HG03439 (cell line): Measurements from ENCODE around the gene XRN2.

Source experiments
- ATAC-seq: cut with Tn5 transposase; IDR thresholded peaks from one replicate; pipeline ENCODE4 v1.9.1; 2021; ENCODE audit warnings: mild to moderate bottlenecking, moderate library complexity; ENCODE audit not compliant: unreplicated experiment

The XRN2 gene

DNA sequence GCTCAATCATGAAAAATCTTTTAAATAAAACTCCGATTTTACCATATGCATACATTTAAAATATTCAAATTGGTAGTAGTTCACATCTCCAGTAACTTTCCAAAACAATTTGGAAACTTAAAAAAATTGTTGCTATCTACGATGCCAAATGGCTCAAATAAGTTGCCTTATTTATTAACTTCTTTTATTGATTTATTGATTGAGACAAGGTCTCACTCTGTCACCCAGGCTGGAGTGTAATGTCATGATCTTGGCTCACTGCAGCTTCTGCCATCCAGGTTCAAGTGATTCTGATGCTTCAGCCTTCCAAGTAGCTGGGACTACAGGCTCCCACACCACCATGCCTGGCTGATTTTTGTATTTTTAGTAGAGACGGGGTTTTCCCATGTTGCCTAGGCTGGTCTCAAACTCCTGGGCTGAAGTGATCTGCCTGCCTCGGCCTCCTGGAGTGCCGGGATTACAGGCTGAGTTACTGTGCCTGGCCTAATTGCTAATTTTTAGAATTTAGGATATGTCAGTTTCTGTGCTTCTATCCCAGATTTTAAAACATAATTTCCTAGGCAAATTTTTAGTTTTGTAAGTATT lies 81.3 kb downstream of the XRN2 start:
- ATAC-seq: no peak

DNA sequence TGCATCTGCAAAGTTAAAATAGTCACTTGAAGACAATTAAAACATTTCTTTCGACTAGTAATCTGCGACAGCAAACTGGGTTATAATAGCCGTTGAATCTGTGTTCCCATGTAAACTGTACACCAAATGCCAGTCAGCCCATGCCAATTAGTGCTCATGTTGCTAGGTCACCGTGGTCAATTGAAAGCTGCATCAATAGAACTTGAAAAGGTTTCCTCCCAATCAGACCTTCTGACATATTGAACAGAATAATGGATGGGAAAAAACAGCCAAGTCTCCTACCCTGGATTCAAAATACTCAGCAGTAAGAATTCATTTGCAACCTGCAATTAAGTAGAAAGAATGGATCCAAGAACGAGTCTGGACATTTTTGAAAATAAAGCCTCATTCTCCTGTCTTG lies 83.0 kb downstream of the XRN2 start:
- no peak for ATAC-seq

DNA sequence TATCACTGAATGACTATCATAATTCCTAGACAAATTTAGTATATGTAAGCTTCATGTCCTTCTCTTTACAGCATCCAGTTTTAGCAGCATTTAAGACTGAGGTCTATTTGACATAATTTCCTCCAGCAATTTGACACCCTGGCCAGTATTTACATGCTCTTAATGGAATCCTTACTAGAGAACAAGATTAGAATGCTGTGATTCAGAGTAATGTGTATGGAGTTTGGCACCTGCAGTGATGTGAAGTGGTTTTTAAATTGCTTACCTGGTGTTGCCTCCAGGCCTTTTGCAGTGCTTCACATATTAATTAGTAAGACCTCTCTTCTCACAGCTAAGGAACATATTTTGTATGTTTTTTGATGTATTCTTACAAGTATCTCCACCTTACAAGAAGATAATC lies 84.4 kb downstream of the XRN2 start:
- ATAC-seq: no peak

DNA sequence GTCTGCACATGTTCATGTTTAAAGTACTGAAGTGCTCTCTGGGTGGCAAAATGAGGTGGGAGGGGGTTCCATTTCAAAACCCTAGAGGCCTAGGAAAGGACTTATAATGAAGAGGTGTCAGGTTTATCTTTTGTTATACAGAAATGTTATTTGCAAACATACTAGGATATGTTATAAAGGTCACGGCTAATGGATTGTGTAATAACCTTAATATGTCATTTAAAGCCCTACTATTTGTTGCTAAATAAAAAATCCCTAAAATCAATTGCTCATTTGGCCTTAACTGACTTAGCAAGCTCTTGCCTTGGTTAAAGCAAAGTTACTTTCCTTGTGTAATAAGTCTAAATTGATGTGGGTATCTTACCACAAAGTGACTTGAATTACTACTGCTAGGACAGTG lies 85.4 kb downstream of the XRN2 start:
- ATAC-seq: no peak

DNA sequence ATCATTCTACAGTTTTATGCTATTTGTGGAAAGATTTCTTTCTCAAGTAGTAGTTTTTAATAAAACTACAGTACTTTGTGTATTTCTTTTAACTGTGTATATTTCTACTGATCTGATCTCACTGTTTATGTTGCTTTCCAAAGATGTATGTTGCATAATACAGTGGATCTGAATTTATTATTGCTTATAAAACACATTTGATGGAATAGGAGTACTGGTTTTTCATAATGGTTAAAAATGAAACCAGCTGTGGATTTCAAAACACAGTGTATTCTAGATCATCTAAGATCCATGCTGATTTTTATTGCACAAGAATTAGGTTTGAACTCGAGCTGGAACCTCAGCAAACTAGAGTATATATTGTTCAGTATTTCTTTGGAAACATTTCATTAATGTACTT lies 86.2 kb downstream of the XRN2 start:
- ATAC-seq: no peak

DNA sequence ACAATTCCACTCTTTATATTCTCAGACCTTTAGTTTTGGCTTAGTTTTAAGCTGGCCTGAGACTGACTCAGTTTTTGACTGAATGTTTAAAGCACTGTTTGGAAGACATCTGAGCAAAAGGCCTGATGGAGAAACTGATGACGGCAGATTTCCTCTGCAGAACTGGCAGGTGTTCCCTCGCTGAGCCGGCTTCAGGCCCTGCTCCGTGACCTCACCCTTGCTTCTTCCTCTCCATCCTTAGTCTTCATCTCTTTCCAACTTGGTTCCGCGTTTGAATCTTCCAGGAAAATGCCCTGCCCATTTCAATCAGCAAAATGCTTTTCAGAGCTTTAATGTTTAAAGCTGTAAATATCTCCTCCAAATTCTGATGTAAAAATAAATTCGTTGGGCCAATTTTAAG lies 87.6 kb downstream of the XRN2 start:
- ATAC-seq: no peak

DNA sequence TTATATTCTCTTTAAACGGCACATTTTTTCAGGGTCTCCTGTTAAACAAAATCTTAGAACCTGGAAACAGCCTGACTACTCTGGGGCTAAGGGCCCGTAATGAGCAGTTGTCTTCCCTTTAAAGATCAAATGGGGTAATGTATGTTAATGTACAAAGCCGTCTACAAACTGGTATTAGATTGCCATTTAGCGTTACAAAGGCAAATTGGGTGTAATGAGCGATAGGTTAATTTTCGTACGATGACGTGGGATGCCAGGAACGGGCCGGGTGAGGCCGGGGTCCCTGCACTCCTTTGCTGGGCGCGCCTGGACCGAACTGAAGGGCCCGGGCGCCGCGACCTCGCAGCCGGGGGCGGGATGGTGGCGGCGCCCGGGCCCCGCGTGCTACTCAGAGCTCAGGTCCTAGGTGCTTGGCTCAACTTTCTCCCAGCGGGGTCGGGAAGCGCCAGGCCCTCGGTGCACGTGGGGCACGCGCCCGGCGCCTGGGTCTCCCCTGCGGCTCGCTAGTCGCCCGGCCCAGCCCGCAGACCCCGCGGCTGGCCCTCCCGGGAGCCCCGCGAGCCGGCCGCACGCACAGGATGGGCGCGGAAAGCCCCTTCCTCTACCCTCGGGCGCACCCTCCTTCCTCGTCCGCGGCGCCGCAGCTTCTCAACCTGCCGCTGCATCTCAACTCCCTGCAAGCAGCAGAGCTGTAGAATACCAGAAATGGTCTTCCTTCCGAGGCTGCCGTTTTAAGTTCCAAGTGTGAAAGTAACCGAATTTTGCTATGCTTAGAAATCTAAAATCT lies 88.2 kb downstream of the XRN2 start:
- no peak for ATAC-seq

DNA sequence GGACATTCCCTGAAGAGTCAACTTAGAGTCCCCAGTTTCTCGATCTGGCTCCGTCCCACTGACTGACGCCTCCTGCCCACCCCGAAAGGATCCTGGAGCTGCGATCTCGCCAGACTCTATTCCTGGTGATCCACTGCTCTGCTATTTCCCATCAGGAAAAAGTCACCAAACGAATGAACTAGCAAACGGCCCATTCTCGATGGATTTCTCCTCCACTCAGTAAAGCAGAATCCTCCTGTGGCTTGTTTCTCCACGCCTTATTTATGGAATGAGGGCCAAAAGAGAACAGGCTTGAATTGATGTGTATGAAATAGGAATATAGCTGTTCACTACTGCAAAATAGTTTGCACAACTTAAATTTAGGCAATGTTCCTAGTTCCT lies 88.8 kb downstream of the XRN2 start:
- no peak for ATAC-seq

DNA sequence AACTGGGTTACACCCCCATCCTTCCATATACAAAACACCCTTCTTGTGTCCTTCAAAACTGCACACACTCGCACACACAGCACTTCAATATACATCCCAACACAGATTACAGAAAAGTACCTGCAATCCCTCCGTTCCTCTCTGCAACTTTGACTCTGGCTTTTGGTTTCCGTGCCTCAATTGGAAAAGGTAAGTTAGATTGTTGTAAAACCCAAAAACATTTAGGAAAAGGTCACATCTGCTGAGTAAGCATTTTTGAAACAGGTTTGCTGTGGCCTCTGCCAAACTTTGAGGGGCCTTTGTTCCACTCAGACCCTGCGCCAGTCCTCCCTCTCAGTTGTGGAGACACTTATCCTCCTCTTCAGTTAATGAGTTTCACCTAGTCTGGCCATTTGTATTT lies 90.0 kb downstream of the XRN2 start:
- no peak for ATAC-seq

DNA sequence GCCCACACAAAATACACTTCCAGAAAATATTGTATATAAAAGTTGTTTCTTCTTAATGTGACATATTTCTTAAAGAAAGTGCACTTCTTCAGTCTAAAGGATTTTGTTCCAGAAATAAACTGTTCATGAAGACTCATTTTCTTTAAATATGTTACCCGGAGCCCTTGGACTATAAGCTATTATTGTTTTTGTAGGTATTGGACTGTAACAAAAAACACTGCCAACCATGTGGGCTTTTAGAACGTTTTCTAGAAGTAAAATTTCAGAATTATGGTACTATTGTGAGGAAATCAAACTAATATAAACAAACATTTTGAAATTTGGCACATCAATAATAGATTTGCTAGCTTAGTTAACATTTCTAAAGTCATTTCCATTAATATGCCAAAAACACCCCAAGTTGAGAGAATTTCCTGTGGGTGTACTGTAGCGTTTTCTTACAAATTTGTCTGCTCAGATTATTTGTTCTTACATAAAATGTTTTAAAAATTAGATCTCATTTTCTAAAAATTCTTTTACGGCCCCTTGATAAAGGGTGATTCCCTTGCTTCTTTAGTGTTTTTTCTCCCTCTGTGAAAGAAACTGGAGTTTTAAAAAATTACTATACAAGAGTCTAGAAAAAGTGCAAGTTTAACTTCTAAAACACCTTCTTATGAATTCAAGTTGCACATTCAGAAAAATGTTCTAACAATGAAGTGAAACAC lies 90.8 kb downstream of the XRN2 start:
- no peak for ATAC-seq

DNA sequence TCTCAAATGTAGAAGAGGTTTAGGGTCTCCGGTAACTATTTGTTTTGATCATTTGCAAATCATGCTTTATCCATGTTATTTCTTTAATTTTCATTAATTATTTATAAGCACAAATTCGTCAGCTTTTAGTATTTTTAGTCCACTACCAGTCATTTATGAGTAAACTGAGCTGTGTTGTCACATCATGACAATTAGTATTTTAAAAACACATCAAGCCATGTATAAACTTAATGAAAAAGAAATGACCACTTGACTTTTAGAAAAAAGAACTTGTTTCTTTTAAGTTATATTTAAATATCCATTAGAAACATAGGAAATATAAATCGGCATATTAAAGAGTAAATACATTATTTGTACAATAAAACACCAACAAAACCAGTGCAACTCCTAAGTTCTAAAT lies 91.4 kb downstream of the XRN2 start:
- no peak for ATAC-seq

DNA sequence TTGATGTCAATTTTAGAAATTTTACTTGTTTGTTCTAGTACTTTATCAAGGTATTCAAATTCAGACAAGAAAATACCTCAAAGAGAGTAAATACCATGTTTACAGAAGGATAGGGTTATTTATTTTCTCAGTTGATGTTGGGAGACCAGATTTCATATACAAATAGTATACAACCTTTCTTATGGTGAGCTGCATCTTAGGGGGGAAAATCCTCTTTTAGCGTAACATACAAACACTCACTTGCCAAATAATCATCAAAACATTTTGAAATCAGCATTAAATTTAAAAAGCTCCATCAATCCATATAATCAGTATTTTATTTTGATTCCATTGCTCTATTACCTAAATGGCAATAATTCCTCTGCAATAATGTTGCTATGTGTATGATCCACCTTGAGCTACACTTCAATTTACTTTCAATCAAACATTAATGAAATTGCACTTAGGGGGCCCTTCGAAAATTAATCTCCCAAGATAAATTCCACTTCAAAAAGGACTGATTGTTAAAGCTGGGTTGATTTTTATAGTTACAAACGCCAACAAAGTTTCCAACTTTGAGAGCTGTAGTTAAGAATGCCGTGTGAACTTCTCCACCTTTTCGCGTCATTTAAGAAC lies 92.0 kb downstream of the XRN2 start:
- ATAC-seq: no peak

DNA sequence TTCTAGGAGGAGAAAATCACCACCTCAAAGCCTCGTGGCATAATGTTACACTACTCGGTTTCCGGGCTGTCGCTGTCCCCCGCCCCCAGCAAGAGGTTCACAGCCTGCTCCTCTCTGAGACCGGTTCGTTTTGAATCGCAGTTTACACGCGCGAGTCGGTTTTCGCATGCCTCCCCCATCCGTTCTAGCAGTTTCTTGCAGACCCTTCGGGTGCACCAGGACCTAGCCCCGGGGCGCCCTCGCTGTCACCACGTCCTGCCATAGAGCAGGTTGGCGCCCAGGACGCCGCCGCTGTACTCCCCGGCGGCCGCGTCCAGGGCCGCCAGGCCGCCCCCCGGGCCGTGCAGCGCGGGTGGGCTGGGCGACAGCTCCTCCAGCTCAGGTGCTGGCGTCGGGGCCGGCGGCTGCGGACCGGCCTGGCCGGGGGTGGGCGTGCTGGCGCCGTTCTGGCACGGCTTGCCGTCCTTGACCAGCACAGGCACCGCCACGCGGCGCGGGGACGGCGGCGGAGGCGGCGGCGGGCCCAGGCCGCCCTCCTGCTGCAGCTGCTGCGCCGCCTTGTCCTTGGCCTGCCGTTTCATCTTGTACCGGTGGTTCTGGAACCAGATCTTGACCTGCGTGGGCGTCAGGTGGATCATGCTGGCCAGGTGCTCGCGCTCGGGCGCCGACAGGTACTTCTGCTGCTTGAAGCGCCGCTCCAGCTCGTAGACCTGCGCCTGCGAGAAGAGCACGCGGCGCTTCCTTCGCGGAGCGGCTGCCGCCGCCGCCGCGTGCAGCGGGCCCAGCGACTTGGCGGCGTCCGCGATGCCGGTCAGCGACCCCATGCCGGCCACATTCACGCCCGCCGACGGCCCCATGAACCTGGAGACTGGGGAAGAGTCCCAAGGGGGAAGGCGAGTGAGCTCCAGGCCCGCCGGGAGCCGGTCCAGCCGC lies 92.8 kb downstream of the XRN2 start:
- no peak for ATAC-seq

DNA sequence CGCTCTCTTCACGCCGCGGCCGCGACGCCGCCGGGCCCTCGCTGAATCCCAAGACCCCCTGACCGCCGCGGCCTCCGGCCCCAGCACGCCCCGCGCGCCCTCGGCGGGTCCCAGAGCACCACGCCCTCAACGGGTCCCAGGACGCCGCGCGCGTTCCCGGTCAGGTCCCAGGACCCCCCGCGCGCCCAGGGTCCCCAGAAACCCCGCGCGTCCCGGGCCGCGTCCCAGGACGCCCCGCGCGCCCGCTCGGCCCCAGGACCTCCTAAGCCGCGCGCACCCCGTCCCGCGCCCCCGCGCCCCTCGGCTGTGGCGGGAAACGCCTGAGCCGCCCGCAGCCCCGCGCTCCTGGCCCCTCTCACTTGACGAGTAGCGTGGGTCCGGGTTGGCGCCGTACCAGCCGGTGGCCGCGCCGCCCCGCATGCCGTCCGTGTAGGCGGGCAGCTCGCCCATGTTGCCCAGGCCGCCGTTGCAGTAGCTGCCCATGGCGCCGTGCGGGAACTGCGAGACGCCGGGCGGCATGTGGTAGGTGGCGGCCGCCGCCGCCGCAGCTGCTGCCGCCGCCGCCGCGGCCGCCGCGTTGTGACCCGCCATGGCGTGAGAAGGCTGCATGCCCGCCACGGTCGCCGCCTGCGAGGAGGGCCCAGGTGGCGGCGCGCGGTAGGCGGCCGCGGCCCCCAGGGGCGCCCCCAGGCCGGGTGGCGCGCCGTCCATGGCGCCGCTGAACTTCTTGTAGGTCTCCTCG lies 93.6 kb downstream of the XRN2 start:
- ATAC-seq: no peak

DNA sequence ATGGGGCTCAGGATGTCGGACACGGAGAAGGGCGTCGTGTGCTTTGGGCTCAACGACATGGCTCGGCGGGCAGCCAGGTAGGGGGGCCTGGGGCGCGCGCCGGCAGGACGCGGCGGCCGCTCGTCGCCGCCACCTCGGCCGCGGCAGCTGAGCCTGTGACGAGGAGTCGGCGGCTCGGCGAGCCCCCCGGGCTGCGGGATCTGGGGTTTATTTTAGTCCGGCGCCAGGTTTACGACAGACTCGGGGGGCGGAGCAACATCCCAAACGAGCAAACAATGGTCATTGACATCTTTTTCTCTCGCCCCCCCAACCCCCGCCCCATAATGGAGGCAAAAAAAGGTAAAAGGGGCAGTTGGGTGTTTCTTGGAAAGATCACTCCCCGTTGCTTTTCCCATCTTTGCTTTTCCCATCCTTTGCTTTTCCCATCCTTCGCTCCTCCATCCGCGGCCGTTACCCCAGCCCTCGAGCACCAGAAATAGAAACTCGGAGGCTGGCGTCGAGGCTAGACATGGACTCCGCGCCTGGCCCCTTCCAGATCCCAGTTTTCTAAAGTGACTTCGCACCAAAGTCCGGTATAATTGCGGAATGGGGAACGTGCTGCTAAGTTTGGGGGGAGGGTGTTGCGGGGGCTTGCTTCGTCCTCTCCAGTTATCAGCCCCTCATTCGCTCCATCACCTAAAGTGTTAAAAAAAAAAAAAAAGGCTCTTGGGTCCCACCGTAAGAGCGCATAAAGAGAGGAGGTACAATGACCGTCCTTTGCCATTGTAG lies 94.4 kb downstream of the XRN2 start, which contains the start of gene NKX2-4:
Gene NKX2-4 (minus strand): TSS at position 186 of the 768 bp plus-strand sequence. CDS start 127 bp downstream, at position 59.
- ATAC-seq: no peak

DNA sequence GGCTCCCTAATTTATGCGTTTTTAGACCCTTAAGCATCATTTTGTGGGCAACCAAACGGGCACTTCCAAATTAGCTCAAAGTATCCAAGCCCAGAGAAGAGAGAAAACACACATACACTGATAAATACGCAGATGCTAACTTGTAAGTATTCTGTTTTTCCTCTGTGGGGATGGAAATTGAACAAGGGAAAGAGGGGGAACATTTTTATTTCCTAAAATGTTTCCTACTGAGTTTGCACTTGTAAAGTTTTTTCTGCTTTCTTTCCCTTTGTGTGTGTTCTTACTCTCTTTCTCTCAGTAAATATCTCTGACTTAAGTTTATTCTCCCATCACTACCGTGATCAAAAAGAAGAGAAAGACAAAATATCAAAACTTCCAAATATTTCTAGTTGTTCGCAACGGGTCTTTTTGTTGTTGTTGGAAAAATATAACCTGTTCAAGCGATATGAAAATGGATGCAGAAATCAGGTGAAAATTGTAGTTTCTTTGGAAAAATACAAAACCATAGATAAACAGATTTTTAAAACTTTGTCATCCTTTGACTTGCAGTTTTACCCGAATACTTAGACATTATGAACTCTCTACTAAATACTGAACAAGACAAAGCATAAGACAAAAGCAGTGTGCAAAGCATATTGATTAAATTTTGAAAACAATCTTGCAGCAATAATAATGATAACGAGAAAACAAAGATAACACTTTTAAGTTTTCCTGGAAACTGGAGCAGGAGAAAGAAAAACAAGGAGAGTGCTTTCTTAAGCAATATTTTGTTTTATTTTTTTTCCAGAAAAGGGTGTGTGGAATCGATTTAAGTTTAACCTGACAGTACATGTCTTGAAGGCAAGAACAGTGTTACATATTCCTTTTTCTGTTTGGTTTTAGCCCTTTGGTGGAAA lies 95.2 kb downstream of the XRN2 start:
- ATAC-seq: no peak

DNA sequence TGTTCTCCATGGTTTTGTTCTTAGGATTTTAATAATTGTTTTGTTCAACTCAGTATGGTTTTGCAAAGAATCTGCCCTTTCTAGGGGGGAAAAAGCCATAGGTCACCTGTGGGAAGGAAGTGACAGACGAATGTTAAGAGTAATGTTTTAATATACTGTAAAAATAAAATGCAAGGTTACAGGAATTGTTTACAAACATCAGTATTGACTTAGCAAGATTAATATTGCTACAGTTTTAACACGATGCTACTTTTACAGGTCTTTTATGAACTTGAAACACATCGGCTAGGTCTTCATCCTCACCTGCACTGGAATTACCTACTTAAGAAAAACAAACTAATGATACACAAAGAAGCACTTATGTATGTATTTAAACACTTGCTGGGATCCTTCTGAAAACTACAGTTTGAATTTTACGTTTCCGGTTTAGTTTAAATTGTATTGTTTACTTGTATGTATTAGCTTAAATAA lies 95.9 kb downstream of the XRN2 start:
- no peak for ATAC-seq

DNA sequence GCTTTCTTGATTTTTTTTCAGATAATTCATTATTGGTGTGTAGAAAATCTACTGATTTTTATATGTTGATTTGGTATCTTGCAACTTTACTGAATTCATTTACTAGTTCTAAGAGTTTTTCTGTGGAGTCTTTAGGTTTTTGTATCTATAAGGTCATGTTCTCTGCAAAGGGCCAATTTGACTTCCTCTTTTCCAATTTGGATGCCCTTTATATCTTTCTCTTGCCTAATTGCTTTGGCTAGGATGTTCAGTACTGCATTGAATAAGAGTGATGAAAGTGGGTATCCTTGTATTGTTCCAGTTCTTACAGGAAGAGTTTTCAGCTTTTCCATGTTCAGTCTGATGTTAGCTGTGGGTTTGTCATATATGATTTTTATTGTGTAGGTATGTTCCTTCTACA lies 108.6 kb downstream of the XRN2 start:
- no peak for ATAC-seq
